Common myeloid progenitor, CD34-positive (primary cell): ENCODE measurements around the gene TMEM203.

Experiments
- CTCF ChIA-PET: fragments of 350-600 bp; sonication (Branson Sonifier 250); formaldehyde crosslinking; loops from one replicate; lab custom pipeline; 2021; ENCODE audit warnings: antibody characterized with exemption; lab: Charles Lee
- POLR2A ChIA-PET: fragments of 350-600 bp; sonication (Branson Sonifier 250); formaldehyde crosslinking; loops from one replicate; lab custom pipeline; 2021; ENCODE audit warnings: antibody characterized with exemption; lab: Charles Lee
- DNase-seq, 3 donors: peaks; one replicate each; pipeline versions ENCODE4 v3.0.0 to v3.0.0-alpha.2; 2013
- H3K27ac ChIP-seq, 2 experiments: 1 replicate in 1 of 2; 2 replicates in 1 of 2; pipeline ENCODE4 v1.7.0; 2013; ENCODE audit warnings: inconsistent platforms in 2 of 2, low read length in 2 of 2, mild to moderate bottlenecking in 2 of 2, low read depth in 1 of 2, moderate library complexity in 1 of 2; ENCODE audit not compliant: severe bottlenecking in 2 of 2, insufficient read depth in 1 of 2, poor library complexity in 1 of 2
- H3K27me3 ChIP-seq, 5 experiments: replicated peaks in 2 of 5; 1 replicate in 3 of 5; 2 replicates in 2 of 5; pipeline versions ENCODE4 v1.6.1 to v1.7.0; 2013; ENCODE audit warnings: low read length in 4 of 5, mild to moderate bottlenecking in 2 of 5, moderate library complexity in 2 of 5, inconsistent platforms in 1 of 5; ENCODE audit not compliant: insufficient read depth in 5 of 5, control insufficient read depth in 4 of 5
- H3K36me3 ChIP-seq, 4 experiments: 1 replicate in 2 of 4; 2 replicates in 2 of 4; pipeline versions ENCODE4 v1.6.1 to v1.7.0; 2013; ENCODE audit warnings: low read length in 3 of 4, control low read depth in 1 of 4, mild to moderate bottlenecking in 1 of 4; ENCODE audit not compliant: control insufficient read depth in 4 of 4, insufficient read depth in 4 of 4
- H3K4me1 ChIP-seq, 4 experiments: 1 replicate in 3 of 4; 2 replicates in 1 of 4; pipeline versions ENCODE4 v1.6.1 to v1.7.1; 2013; ENCODE audit warnings: low read length in 3 of 4, mild to moderate bottlenecking in 3 of 4, control low read depth in 1 of 4, inconsistent platforms in 1 of 4, moderate library complexity in 1 of 4; ENCODE audit not compliant: control insufficient read depth in 4 of 4, insufficient read depth in 4 of 4; ENCODE audit errors: control extremely low read depth in 1 of 4
- H3K4me3 ChIP-seq, 7 experiments: 1 replicate in 4 of 7; 2 replicates in 3 of 7; pipeline versions ENCODE4 v1.5.1 to v1.7.0; 2013; ENCODE audit warnings: mild to moderate bottlenecking in 7 of 7, low read length in 6 of 7, moderate library complexity in 6 of 7, inconsistent platforms in 2 of 7, low read depth in 2 of 7, control low read depth in 1 of 7; ENCODE audit not compliant: insufficient read depth in 4 of 7, control insufficient read depth in 1 of 7; ENCODE audit errors: extremely low read depth in 1 of 7
- H3K9me3 ChIP-seq, 5 experiments: 1 replicate in 4 of 5; 2 replicates in 1 of 5; pipeline versions ENCODE4 v1.6.1 to v1.7.1; 2013; ENCODE audit warnings: low read length in 4 of 5, mild to moderate bottlenecking in 2 of 5, inconsistent platforms in 1 of 5, low read depth in 1 of 5, moderate library complexity in 1 of 5; ENCODE audit not compliant: control insufficient read depth in 4 of 5, insufficient read depth in 2 of 5; ENCODE audit errors: control extremely low read depth in 1 of 5
- WGBS: methylation state at CpG from one replicate; pipeline ENCODE4 v1.1.5; 2013; ENCODE audit not compliant: insufficient coverage; 5-methylcytosine and 5-hydroxymethylcytosine counted together

The TMEM203 gene

DNA sequence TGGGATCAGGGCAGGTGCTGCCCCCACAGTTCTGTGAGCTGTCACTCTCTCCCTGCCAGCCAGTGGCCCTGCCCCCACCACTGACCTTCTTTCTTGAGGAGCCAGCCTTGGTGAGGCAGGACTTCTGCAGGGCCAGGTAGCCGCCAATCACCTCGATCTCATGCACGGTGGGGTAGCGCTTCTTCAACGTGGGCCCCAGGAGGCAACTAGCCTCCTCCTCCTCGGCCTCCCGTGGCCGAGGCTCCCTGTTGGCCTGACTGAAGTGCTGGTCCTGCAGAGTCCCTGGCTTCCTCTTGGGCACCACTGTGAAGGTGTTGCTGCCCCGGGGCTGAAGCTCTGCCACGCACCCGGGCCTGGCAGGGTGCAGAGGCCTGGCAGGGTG, 6.6 kb downstream of the TMEM203 start:
- no peak for DNase-seq
- ChIA-PET CTCF (interaction anchor here (1.1 to 1.6 kb wide), 2 partner anchors 8 to 28 kb away, joined by 3 to 5 read pairs; no protein-coding TSS in a partner anchor), POLR2A (no interaction called here)
- 93% methylated on average over 10 of the region's 11 CpGs for WGBS
- Histone ChIP-seq H3K27ac (no peak overlapping the region), H3K9me3 (no peaks in the 10 kb centered on the region), H3K36me3 (no peaks in the 10 kb centered on the region), H3K27me3 (peaks cover 0 to 9% (median 0%) of the 10 kb centered on the region in 5 experiments), H3K4me1 (peaks cover 0 to 42% (median 21%) of the 10 kb centered on the region in 4 experiments), H3K4me3 (peak overlapping the region in 1 of 7 experiments; percentile 60)

DNA sequence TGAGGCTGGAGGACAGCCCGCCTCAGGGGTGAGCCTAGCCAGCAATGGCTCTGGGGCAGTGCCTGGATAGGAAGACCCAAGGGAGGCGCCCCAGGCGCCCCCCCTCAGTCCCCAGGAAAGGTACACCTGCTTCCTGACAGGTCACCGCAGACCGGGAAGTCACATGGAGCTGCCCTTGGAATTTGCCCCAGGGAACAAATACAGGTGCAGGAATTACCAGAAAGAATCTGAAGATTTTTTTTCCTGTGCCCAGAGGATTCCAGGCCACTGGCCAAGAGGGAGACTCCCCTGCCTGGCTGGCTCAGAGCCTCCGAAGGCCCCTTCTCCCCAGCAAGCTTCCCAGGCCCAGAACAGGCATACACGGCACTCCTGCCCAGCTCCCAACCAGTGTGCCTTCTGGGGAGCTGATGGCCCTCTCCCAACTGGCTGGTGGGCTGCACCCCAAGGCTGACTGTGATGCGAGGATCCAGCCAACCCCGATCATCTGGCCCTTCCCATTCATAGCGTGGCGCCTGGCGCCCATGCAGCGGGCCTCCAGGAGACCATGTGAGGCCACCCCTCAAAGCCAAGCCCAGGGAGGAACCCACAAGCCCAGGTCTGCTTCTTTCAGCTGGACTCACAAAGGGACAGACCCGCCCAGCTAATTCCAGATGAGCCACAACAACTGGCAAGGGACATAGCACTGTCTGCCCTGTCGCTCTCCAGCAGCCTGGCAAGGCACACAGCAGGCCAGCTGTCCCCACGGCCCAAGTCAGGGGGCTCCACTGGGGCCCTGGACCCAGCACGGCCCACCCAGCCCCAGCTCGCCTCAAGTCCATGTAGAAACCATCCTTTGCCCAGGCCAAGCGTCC, 7.2 kb downstream of the TMEM203 start:
- Histone ChIP-seq H3K36me3 (no peaks in the 10 kb centered on the region), H3K27me3 (peaks cover 0 to 9% (median 0%) of the 10 kb centered on the region in 5 experiments), H3K4me1 (peaks cover 0 to 41% (median 19%) of the 10 kb centered on the region in 4 experiments), H3K4me3 (no peak overlapping the region), H3K9me3 (no peaks in the 10 kb centered on the region), H3K27ac (no peak overlapping the region)
- ChIA-PET POLR2A (interaction anchor here (1.0 kb wide), 1 partner anchor 25 kb away, joined by 3 read pairs; no protein-coding TSS in a partner anchor), CTCF (interaction anchor here (0.6 to 2.8 kb wide), 4 partner anchors 8 to 38 kb away, joined by 3 to 9 read pairs (median 4); partner anchors contain the start of gene SSNA1)
- DNase-seq: no peak
- WGBS: 93% methylated on average over 18 of the region's 19 CpGs

DNA sequence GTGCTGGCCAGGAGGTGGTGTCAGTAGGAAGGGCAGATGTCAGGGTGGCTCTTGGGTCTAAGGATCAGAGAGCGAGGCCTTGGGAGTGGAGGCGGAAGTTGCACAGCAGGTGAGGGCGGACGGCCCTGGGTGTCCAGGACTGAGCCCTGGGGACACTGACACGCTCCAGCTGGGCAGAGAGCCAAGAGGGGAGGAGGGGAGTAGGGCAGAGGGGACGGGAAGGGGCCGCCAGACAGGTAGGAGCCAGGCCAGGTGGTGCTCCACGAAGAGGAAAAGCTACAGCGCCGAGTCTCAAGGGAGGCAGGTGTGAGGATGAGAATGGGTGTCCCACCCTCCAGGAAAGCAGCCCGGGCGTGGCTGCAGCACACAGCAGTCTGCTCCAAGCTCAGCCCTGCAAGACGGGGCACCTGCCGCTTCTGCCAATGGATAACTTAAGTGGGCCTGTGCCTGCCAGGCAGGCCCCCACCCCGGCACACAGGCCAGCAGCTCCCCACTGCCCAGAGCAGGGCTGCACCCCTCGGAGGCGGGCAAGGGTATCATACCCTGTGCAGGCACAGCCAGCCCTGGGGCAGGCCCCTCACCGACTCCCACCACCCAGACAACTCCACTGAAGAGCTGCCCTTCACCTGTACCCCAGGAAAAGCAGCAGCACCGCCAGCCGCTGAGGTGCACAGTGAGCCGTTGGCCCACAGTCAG, 9.8 kb downstream of the TMEM203 start:
- 98% methylated on average over 20 of the region's 21 CpGs for WGBS
- POLR2A ChIA-PET: interaction anchor here (1.0 kb wide), 1 partner anchor 10 kb away, joined by 3 read pairs; the partner anchor contains the start of genes NDOR1 and TMEM203

DNA sequence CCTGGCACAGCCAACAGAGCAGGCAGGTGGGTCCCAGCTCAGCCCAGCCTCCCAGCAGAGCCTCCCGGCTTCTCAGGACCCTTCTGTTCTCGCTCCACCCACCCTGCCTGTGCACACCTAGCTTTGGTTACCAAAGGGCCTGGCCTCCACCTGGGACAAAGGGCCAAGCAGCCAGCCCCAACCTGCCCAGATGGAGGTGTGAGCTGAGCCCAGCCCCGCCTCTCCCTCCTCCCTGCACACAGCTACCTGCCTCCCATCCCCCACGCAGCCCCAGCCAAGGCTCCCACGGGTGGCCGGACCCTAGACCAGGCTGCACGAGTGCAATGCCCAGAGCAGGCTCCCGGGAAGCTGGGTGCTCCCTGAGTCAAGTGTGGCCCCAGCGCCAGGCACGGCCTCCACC, 10.5 kb downstream of the TMEM203 start:
- H3K4me3 ChIP-seq: no peak overlapping the region
- DNase-seq: no peak
- H3K27ac ChIP-seq: no peak overlapping the region
- 97% methylated on average over 8 of the region's 10 CpGs for WGBS
- no peaks in the 10 kb centered on the region for H3K9me3 ChIP-seq
- POLR2A ChIA-PET: no interaction called here
- peaks cover 0 to 32% (median 13%) of the 10 kb centered on the region in 4 experiments for H3K36me3 ChIP-seq
- peaks cover 0 to 9% (median 0%) of the 10 kb centered on the region in 5 experiments for H3K27me3 ChIP-seq
- CTCF ChIA-PET: interaction anchor here (1.2 to 1.8 kb wide), 4 partner anchors 13 to 75 kb away, joined by 3 to 6 read pairs (median 4); partner anchors contain the start of genes RNF208 and RNF224
- peaks cover 0 to 33% (median 18%) of the 10 kb centered on the region in 4 experiments for H3K4me1 ChIP-seq

More for the DNA sequence above, 9.8 kb downstream of the TMEM203 start:
- peaks cover 0 to 9% (median 0%) of the 10 kb centered on the region in 5 experiments for H3K27me3 ChIP-seq
- H3K4me3 ChIP-seq: no peak overlapping the region
- peaks cover 0 to 25% (median 12%) of the 10 kb centered on the region in 4 experiments for H3K4me1 ChIP-seq
- CTCF ChIA-PET: interaction anchor here (1.4 to 2.8 kb wide), 2 partner anchors 32 to 41 kb away, joined by 6 to 9 read pairs; partner anchors contain the start of gene RNF224
- no peaks in the 10 kb centered on the region for H3K9me3 ChIP-seq
- no peak overlapping the region for H3K27ac ChIP-seq
- H3K36me3 ChIP-seq: peaks cover 0 to 24% (median 8%) of the 10 kb centered on the region in 4 experiments
- DNase-seq: no peak

DNA sequence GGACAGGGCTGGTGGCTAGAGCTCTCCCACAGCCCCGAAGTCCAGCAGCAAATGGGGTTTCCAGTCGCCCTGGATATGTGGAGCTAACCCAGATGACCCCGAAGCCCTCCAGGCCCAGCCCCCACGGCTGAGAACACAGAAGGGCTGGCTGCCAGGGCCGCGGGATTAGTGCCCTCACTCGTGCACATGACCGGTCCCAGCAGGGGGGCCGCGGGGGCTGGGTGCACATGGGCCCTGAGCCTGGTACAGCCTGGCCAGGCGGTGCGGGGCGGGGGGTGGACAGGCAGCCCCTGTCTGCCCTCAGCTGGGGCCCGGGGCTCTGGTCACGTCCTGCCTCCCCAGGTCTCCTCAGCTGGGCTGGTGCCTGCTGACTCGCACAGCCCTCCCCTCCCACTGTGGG, 11.1 kb downstream of the TMEM203 start:
- POLR2A ChIA-PET: no interaction called here
- Histone ChIP-seq H3K27ac (no peak overlapping the region), H3K36me3 (peaks cover 0 to 35% (median 14%) of the 10 kb centered on the region in 4 experiments), H3K9me3 (no peaks in the 10 kb centered on the region), H3K4me1 (peaks cover 3 to 33% (median 18%) of the 10 kb centered on the region in 4 experiments), H3K27me3 (peaks cover 0 to 4% (median 0%) of the 10 kb centered on the region in 5 experiments), H3K4me3 (no peak overlapping the region)
- CTCF ChIA-PET: interaction anchor here (1.2 to 1.8 kb wide), 4 partner anchors 13 to 74 kb away, joined by 3 to 6 read pairs (median 4); partner anchors contain the start of genes RNF208 and RNF224
- DNase-seq: no peak
- 93% methylated on average over 13 of the region's 16 CpGs for WGBS

DNA sequence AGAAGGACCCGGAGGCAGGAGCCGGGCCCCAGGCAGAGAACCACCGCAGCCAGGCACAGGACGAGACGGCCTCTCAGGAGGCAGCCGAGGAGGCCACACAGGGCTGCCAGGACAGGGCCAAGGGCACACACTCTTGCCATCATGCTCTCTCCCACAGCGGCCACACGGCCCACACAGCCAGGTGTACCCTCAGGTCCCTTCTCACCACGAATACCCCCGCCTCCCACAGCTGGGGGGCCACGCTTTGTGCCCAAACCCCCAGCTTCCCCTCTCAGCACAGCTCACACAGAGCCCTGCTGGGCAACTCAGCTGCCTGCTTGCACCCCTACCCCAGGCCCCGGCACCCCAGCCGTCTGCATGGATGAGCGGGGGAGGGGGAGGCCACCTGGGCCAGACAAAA, 11.7 kb downstream of the TMEM203 start:
- peaks cover 0 to 35% (median 14%) of the 10 kb centered on the region in 4 experiments for H3K36me3 ChIP-seq
- CTCF ChIA-PET: interaction anchor here (1.2 to 2.5 kb wide), 4 partner anchors 14 to 74 kb away, joined by 3 to 12 read pairs (median 4); partner anchors contain the start of genes RNF208 and RNF224
- 98% methylated on average over 12 of the region's 14 CpGs for WGBS
- H3K27ac ChIP-seq: no peak overlapping the region
- no peak for DNase-seq
- POLR2A ChIA-PET: no interaction called here
- no peak overlapping the region for H3K4me3 ChIP-seq
- no peaks in the 10 kb centered on the region for H3K27me3 ChIP-seq
- H3K4me1 ChIP-seq: peaks cover 3 to 31% (median 19%) of the 10 kb centered on the region in 4 experiments
- H3K9me3 ChIP-seq: no peaks in the 10 kb centered on the region
